GM11168 (cell line): ENCODE results near the gene ACOX3.

ENCODE experiments used
- in situ Hi-C: fragments of 300-500 bp; cut with MboI; formaldehyde crosslinking; loops from one replicate; pipeline ENCODE4 v1.12.0; 2022; ENCODE audit warnings: low sequenced_read_pairs; ENCODE audit not compliant: unreplicated experiment

ACOX3 gene

DNA sequence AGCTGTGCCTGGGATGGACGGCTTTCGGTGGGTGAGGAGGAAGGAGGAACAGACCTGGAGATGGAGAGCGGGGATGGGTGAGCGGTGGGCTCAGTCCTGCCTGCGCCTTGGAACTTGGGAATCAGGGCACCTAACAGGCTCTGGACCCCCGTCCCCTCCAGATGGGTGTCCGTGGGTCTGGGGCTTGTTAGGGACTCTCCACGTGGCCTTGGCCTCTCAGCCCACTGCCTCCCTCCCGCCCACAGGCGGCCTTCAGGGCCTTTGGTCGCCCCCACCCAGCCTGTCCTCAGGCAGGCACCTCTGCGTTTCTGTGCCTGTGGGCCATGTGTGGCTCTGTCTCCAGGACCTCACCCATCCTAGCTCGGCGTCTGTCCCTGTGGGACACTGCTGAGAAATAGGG, 29.0 kb upstream of the ACOX3 start:
- in situ Hi-C loops, result no loop called here

DNA sequence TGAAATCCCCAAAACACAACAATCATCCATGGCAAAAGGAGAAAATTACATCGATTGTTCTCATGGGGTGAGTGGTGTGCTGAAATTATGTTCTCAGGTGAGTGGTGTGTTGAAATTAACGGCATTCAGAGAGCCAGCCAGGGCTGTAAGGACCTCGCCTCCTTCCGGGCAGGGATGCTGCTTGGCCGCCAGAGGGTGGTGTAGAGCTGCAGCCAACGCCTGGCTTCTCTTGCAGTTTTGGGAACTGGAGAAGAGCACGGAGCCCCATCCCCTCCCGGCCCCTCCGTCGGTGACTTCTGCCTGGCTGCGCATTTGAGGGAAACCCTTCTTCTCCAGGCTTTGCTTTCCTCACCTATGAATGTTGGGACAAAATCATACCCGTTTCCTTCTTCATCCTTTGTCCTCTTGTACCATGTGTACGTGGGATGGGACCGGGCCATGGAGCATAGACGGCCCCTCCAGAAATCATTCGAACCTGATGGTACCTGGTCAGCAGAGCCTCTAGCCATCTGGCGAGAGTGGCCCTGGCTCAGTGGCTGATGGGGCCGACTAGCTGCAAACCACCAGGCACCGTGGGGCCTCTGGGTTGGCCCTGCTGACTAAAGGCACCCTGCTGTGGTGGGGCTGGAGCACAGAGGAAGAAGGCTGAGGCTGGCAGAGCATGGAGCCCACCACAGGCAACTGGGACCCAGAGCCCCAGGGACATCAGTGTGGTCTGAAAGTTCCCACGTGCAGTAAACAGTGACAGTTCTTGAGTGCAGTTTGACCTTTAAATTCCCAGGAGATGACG, 28.4 kb upstream of the ACOX3 start:
- in situ Hi-C loops, result no loop called here

DNA sequence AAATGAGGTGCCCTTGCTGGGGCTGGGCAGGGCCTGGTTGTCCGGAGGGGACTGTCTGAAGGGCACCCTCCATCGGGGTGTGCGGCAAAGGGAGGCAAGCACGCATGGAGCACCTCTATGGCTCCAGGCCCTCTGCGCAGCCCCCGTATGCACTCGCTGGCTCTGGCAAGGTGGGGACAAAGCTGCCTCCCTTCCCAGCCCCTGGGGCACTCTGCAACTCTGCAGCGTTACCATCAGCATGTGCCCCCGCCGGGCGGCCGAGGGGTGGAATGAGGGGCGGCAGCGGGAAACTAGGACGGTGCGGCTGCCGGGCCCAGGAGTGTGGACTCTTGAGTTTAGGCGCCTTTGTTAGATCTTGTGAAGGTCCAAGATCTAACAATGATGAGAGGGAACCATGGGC, 26.5 kb upstream of the ACOX3 start:
- in situ Hi-C loops, result no loop called here

DNA sequence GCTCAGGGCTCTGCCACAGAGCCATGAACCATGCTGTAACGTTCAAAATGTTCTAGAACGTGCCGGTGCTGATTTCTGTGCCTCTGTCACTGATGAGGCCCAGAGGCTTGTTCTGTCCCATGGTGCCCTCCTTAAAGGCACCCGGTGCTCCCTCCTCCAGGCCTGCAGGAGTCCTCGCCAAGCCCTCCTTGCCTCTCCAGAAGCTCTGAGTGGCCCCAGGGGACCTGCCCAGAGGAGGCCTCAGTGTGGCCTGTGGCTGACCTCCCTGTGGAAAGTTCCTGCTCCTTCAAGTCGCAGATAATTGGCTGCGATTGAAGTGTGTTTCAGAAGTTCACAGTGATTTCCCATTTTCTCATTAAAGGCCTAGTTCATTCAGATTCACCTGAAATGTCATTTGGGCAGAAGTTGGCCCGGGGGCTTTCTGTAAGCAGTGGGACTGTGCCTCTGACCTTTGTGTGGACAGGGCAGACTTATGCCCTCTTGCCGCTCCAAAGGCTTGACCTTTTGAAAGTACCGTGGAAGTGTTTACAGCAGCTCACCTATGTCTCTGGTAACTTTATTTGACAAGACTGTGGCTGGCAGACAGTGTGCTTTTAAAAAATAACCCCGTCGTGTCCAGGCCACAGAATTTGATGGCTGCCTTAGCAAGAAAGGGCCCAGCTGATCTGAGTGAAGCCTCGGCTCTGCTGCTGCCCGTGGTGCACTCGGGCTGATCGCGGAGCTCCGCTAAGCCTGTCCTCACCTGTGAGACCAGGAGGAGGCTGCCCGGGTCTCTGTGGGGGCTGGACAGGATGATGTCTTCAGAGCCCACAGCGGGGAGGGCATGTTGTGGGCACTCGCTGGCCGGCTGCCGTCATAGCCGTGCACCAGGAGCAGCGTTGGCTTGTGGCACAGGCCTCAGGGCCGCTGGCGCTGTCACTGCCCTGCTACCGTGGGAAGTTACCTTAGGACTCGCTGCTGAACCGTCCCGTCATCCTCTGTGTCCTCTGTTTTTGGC, 25.4 kb upstream of the ACOX3 start:
- in situ Hi-C loops, result no loop called here

DNA sequence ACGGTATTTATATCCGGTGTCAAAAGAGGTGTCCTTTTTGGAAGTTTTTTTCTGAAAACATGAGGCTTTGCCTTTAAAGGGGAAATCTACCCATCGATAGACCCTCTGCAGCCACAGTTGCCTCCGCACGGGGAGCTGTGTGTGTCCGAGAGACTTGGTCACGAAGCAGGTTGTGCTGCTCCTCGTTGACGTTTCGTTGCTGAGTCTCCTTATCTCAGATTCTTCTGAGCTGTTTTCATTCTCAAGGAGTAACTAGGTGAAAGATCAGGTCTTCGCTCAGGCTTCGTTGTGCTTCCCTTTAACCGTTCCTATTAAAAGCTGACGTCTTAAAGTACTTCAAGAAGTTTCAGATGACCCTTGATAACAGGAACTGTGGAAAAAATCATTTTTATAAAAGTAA, 23.9 kb upstream of the ACOX3 start:
- in situ Hi-C loops, result no loop called here

DNA sequence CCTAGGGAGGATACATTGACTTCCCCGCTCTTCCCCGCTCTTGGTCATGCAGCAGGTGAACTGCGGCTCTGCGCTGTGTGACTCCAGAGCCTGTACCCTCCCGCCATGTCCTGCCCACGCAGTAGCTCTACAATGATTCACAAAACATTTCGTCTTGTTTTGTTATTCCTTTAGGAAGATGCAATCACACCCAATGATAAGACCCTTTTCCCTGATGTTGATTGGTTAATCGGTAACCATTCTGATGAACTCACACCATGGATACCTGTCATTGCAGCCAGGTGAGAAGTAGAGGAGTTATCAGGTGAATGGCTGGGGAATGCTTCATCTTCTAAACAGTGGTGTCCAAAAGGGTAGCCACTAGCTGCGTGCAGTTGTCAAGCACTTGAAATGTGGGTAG, 23.3 kb upstream of the ACOX3 start:
- in situ Hi-C loops, result no loop called here

DNA sequence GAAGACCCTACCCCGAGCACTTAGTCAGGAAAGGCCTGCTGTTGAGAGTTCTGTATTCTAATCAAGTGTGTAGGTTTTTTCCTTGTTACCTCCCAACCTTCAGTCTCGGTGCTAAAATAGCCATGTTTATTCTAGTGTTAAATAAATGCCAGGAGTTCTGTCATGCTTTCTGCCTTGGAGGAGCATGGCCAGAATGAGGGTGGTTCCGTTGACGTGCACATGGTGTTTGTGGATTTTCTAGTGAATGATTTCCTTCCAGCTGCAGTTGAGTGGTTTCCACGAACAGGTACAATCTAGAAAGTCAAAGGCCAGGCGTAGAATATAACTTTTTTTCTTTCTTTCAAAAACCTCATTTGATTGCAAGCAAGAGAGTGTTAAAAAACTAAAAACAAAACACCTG, 21.1 kb upstream of the ACOX3 start:
- in situ Hi-C loops, result no loop called here

DNA sequence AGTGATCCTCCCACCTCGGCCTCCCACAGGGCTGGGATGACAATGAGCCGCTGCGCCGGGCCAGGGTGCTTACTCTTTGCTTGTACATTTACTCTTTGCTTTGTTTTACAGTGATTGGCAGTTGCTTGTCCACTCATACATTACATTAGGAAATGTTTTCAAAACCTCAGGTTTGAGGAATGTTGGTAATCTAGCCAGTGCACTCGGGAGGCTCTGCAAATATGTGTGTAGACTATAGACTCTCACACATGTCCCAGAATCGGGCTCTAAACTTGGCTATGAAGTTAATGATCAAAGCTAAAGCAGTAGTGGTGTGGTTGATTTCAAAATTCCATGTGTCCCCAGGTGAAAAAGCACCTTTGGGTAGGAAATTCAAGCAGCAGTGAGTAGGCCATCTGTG, 20.6 kb upstream of the ACOX3 start:
- in situ Hi-C loops, result no loop called here

DNA sequence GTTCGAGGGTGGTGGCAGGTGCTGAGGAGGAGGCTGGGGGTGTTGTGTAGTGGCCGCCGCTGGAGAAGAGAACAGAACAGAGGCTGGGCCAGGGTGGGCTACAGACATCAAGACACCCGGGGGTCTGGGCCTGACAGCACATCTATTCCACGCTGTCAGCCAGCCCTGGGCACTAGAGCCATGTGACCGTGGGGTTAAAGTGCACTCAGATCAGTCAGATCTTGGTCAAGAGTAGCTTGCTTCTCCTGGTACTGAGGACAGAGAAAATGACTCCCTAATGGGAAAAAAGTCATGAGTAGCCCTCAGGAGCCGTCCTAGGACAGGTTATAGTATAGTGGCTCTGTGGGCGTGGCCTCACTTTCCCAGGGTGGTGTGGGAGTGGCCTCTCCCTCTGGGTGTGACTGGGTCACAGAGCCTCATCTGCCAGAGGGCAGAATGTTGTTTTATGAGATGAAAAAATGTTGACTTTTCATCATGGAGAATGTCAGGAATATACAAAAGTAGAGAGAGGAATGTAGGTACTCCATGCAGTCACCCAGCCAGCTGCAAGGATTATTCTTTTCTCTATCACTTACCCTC, 19.4 kb upstream of the ACOX3 start:
- in situ Hi-C loops, result no loop called here

DNA sequence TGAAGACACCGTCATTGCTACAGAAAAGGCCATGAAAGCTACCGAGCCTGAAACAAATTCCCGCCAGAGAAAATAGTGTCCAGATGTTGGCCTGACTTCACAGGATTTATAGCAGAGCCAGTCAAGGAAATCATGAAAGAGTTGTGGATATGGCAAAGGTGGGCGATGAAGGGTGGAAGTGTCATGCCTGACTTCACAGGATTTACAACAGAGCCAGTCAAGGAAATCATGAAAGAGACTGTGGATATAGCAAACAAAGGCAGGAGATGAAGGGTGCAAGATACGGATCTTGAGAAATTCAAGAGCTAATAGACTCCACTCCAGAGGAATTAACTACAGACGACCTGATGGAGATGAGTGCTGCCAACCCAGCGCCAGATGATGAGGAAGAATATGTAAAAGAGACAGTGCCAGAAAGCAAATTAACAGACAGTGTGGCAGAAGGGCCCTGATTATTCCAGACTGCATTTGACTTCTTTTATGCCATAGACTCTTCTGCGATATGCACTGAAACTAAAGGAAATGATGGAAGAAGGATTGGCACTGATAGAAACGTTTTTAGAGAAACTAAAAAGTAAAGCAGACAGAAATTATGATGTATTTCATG, 17.2 kb upstream of the ACOX3 start:
- in situ Hi-C loops, result no loop called here

DNA sequence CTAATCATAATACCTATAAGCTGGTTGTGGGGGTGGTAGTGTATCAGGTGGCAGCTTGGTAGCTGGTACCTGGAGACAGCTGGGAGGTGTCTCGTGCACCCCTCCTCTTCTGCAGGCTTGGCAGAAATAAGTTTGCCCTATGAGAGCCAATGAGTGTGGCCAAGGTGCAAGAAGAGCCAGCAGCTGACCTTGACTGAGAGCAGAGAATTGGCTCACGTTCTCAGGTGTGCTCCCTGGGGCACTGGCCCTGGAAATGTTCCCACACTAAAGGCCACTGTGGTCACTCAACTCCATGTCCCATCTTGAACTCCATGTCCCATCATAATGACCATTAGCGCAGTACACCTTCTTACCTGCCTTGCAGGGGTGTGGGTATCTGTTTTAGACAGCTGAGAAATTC, 13.4 kb upstream of the ACOX3 start:
- in situ Hi-C loops, result no loop called here

DNA sequence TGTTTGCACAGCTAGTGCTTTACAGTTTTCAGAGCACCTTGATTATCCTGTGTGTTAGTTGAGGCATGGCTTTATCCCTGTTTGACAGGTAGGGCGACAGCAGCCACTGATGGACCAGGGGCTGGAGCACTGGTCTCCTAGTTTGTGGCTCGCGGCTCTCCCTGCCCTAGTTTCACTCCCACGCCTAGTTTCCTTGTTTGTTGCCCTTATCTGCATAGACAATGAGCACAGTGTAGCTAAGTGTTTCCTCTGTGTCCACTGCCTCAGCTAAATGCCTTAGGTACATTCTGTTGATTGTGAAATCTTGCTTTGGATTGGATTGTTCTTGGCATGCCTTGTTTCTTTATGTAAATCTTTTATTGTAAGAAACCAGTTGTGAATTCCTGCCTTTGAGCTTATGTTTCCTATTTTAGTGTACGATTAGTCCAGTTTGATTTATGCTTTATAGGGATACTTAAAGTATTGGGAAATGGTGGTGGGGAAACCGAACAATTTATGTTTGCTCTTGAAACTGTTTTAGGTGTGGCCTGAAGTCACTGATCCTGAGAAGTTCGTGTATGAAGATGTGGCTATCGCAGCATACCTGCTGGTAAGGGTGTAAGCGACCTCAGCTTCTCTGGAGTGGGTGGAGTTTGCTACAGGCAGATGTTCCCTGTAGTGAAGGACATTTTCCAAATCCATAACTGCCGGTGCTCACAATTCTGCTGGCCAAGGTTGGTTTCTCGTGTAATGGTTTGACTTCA, 11.1 kb upstream of the ACOX3 start:
- in situ Hi-C loops, result no loop called here

DNA sequence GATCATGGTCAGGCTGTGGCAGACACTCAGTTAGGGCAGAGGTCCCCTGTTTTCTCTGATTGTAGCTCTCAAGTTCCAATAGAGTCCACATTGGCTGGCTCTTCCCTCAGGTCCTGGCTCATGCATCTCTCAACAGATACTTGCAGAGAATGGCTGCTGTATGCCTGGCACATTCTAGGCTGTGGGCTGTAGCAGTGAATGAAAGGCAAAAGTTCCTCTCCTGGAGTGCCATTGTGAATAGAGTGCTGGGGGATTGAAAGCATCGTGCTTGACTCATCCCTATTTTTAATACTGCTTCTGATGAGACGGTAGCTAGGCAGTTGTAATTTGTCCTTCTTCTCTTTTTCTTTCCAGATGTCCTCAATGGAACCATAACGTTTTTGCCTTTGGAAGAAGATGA, 5.6 kb upstream of the ACOX3 start:
- in situ Hi-C loops, result no loop called here

DNA sequence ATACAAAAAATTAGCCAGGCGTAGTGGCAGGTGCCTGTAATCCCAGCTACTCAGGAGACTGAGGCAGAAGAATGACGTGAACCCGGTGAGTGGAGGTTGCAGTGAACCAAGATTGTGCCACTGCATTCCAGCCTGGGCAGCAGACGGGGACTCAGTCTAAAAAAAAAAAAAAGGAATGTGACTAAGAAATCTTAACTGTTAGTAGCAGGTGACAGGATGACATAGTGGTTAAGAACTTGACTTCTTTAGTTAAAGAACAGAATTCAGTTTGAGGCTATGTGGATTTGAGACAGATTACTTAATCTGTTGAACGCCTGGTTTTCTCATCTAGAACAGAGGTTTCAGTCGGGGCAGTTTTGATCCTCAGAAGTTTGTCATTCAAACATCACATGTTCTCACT, 3.3 kb upstream of the ACOX3 start:
- in situ Hi-C loops, result no loop called here

DNA sequence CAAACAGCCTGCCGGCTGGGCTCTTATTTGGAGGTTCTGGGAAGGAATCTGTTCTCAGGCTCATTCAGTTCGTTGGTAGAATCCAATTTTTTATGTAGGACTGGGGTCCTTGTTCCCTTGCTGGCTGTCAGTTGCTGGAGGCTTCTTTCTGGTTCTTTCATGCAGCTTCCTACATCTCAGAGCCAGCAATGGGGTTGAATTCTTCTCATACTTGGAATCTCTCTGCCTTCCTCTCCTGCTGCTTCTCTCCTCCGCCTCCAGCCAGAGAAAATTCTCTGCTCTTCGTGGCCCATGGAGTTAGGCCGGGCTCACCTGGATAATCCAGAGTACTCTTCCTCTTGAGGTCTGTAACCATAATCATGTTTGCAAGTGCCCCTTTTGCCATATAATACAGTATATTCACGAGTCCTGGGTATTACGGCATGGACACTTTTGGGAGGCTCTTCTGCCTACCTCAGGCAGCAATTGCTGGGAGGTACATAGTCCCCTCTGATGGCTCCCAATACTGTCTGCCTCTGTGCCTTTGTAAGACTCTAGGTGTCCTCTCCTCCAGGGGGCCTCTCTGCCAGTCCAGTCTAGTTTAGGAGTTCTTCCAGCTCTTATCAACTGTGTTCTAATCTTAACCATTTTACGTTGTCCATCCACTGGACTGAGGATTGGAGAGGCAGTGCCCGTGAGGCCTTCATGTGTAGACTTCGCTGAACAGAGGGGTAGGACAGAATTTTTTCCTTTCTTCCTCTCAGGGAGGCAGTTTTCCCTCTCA, 2.3 kb upstream of the ACOX3 start:
- in situ Hi-C loops, result no loop called here

DNA sequence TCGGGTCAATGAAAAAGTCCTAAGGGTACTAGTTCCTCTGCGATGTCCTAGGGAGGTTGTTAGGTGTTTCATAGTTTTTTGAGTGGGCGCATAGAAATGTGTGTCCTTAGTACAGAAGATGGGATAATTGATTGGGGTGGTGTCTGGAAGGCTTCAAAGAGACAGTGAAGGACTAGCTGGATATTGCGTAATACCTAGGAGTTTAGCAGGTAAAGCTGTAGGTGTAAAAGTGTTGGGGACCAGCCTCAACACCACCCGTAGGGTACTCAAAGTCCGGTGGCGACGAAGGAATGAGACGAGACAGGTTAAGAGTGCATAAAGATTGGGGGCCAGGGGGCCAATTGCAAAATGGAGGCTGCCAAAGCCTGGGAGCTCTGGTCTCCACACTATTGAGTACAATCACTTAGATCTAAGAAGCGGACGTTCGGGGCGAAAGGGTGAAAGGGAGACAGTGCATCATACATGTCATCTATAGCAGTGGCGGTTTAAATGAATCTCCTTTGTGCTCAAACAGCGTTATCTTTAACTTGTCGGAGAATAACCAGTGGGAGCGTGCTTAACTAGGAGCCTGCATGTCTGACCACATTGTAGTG, 1.1 kb upstream of the ACOX3 start:
- in situ Hi-C loops, result no loop called here

DNA sequence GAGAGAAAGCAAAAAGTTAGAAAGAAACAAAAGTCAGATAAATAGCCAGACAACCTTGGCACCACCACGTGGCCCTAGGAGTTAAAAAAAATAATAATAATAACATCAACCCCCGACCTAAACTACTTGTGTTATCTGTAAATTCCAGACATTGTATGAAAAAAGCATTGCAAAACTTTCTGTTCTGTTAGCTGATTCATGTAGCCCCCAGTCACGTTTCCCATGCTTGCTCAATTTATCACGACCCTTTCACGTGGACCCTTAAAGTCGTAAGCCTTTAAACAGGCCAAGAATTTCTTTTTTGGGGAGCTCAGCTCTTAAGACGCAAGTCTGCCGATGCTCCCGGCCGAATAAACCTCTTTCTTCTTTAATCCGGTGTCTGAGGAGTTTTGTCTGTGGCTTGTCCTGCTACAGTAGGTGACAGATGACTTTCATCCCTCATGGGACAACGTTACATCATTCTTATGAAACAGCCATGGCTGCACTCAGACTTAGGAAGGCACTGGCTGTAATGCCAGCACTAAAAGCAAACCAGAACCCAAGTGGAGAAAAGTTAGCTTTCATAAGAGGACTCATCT, 520 bp downstream of the ACOX3 start:
- in situ Hi-C loops, result no loop called here

DNA sequence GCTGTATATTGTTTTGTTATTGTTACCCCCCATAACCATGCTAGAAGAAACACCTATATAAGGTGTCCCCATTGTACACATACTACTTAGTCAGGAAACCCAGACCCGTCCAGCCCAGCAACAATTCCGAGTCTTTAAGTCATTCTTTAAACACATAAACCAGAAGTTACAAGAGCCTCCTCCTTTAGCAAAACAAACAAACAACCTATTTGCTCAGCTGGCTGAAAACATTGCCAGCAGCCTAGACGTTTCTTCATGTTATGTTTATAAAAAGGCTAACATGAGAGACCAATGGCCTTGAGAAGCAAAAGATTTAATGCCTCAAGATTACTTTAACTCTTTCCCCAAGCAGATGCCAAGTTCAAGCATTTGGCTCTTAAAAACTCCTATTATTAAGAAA, 1.4 kb downstream of the ACOX3 start:
- in situ Hi-C loops, result no loop called here

DNA sequence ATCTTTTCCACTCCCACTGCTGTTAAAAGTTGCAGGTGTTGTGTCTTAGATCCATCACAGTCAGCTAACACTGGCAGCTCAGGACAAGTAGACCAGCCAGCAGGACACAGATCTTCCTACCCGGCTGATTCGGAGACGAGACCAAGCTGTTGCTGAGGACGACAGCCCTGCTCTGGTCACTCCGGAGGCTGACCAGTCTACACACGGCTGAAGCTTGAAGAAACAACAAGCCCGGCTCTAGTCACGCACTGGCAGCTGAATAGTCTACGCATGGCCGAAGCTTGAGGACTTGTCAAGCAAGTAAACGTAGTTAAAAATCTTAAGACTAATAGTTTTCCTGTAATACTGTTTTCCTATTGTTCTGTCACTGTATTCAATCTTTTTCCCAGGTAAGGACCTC, 1.8 kb downstream of the ACOX3 start:
- in situ Hi-C loops, result no loop called here
